MCF 10A (cell line): Measurements from ENCODE around the gene RPL32. TPM values are rescaled to one million over a fixed set of nuclear protein-coding genes. Genes with fewer than 3 reads are reported as not detected.
A peak's percentile ranks its signal among the peaks of the same experiment; 100 is the strongest.

Source experiments
- BruUV-seq: library from RNA; stranded (reverse); fragments of 400-500 nt; replicated peaks from 2 replicates; lab custom pipeline; 2021; lab: Mats Ljungman, UMichigan
- CTCF ChIA-PET: fragments of 300-600 bp; sonication (Branson Sonifier 250); formaldehyde crosslinking; extraction: SDS; loops from one replicate; lab custom pipeline; 2021; ENCODE audit warnings: antibody characterized with exemption, inconsistent platforms; lab: Yijun Ruan, JAX
- POLR2A ChIA-PET: fragments of 300-600, 350-650 bp; sonication (Branson Sonifier 250); formaldehyde crosslinking; extraction: SDS; loops from one replicate; lab custom pipeline; 2020; ENCODE audit warnings: antibody characterized with exemption, inconsistent platforms; lab: Yijun Ruan, JAX
- DNase-seq: peaks from one replicate; pipeline ENCODE4 v3.0.0-alpha.2; 2018; ENCODE audit not compliant: unreplicated experiment
- H3K27ac Mint-ChIP-seq: one replicate; pipeline ENCODE4 v1.8.0; 2022; ENCODE audit warnings: mild to moderate bottlenecking, low read depth, mixed read lengths; ENCODE audit not compliant: unreplicated experiment
- H3K27me3 Mint-ChIP-seq: one replicate; pipeline ENCODE4 v1.8.0; 2022; ENCODE audit warnings: mixed read lengths; ENCODE audit not compliant: insufficient read depth, unreplicated experiment
- H3K36me3 Mint-ChIP-seq: one replicate; pipeline ENCODE4 v1.8.0; 2022; ENCODE audit warnings: mild to moderate bottlenecking, moderate library complexity, mixed read lengths; ENCODE audit not compliant: insufficient read depth, unreplicated experiment
- H3K4me1 Mint-ChIP-seq: one replicate; pipeline ENCODE4 v1.8.0; 2022; ENCODE audit warnings: mixed read lengths; ENCODE audit not compliant: insufficient read depth, unreplicated experiment
- H3K4me3 Mint-ChIP-seq: one replicate; pipeline ENCODE4 v1.8.0; 2022; ENCODE audit warnings: mild to moderate bottlenecking, moderate library complexity, mixed read lengths; ENCODE audit not compliant: unreplicated experiment
- H3K9me3 Mint-ChIP-seq: one replicate; pipeline ENCODE4 v1.8.0; 2022; ENCODE audit warnings: mixed read lengths; ENCODE audit not compliant: unreplicated experiment
- CTCF ChIP-seq: fragments of 200-600 bp; IDR thresholded peaks from one replicate; pipeline ENCODE4 v1.8.0; 2022; ENCODE audit warnings: antibody characterized with exemption, mild to moderate bottlenecking; ENCODE audit not compliant: unreplicated experiment
- intact Hi-C: fragments of 100-400 bp; cut with micrococcal nuclease; formaldehyde crosslinking; loops from 2 replicates; pipeline ENCODE4 v1.14.1; 2022
- total RNA-seq: library from RNA; stranded (reverse); gene quantifications from 2 replicates; pipeline ENCODE4 v1.2.3, GENCODE V29; 2022

Gene RPL32
- total RNA-seq, 1 experiment from 2014 or later: 2,288 TPM

- H3K4me1 Mint-ChIP-seq: peaks cover 23% of the 10 kb centered on the region
- H3K27ac Mint-ChIP-seq: peak overlapping the region; percentile 57
- peak overlapping the region; percentile 96 for H3K4me3 Mint-ChIP-seq
Observed at GRCh38 chr3:12837295-12837986, 3.9 kb downstream of the RPL32 start.

DNA sequence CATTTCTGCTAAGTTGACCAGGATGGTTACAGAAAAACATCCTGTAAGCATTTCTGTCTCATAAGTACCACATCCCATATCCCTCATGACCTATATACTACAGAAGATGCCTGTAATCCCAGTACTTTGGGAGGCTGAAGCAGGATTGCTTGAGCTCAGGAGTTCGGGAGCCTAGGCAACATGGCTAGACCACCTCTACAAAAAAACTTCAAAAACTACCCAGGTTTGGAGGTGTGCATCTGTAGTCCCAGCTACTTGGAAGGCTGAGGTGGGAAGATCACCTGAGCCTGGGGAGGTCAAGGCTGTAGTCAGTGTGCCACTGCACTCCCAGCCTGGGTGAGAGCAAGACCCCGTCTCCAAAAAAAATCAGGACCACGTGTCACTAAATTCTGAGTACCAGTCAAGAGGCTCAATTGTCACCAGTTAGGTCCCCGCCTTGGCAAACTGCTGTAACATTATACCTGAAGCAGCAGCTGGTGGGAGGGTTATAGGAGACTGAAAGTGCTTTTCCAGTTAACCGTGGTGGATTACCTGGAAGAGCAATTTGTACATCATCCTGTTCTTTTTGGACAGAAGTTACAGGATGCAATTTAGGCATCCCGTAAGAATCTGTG lies 6.2 kb downstream of the RPL32 start:
- ChIA-PET POLR2A (interaction anchor here (0.7 kb wide), 1 partner anchor 126 kb away, joined by 3 read pairs; no protein-coding TSS in a partner anchor), CTCF (interaction anchor here (0.6 to 1.2 kb wide), 4 partner anchors 15 to 281 kb away, joined by 3 to 5 read pairs (median 3); partner anchors contain the start of gene RAF1)
- Mint-ChIP-seq H3K36me3 (peaks cover 89% of the 10 kb centered on the region), H3K9me3 (no peaks in the 10 kb centered on the region), H3K4me1 (peaks cover 23% of the 10 kb centered on the region), H3K4me3 (no peak overlapping the region), H3K27ac (no peak overlapping the region), H3K27me3 (no peaks in the 10 kb centered on the region)
- no TSS peak for BruUV-seq
- no peak for DNase-seq
- intact Hi-C loops: no loop called here
- no peak for TF ChIP-seq CTCF

More at GRCh38 chr3:12837295-12837986, 3.9 kb downstream of the RPL32 start:
- Mint-ChIP-seq H3K27me3 (no peaks in the 10 kb centered on the region), H3K9me3 (no peaks in the 10 kb centered on the region), H3K36me3 (peaks cover 92% of the 10 kb centered on the region)
- DNase-seq: no peak
- CTCF ChIA-PET: interaction anchor here (0.7 to 1.5 kb wide), 6 partner anchors 11 to 196 kb away, joined by 3 to 4 read pairs (median 3); no protein-coding TSS in a partner anchor
- intact Hi-C loops: no loop called here
- POLR2A ChIA-PET: interaction anchor here (0.7 kb wide), 1 partner anchor 543 kb away, joined by 3 read pairs; no protein-coding TSS in a partner anchor
- TF ChIP-seq CTCF: no peak
- BruUV-seq: no TSS peak

GRCh38 chr3:12833222-12834161 lies 7.9 kb downstream of the RPL32 start:
- Mint-ChIP-seq H3K27me3 (no peaks in the 10 kb centered on the region), H3K4me1 (peaks cover 18% of the 10 kb centered on the region), H3K9me3 (no peaks in the 10 kb centered on the region), H3K36me3 (peaks cover 73% of the 10 kb centered on the region), H3K4me3 (no peak overlapping the region), H3K27ac (peak overlapping the region; percentile 70)
- no TSS peak for BruUV-seq
- DNase-seq: no peak
- intact Hi-C loops: no loop called here
- ChIA-PET CTCF (interaction anchor here (0.6 to 5.9 kb wide), 4 partner anchors 8 to 112 kb away, joined by 3 to 38 read pairs (median 4); partner anchors contain the start of gene RPL32), POLR2A (interaction anchor here (0.6 to 4.8 kb wide), 7 partner anchors 7 to 243 kb away, joined by 3 to 39 read pairs (median 3); partner anchors contain the start of gene RPL32)
- TF ChIP-seq CTCF: no peak
